HG03135 (cell line): ENCODE data around the gene SLIT3.

ENCODE experiments used
- ATAC-seq: cut with Tn5 transposase; IDR thresholded peaks from one replicate; pipeline ENCODE4 v1.9.1; 2021; ENCODE audit warnings: mild to moderate bottlenecking, moderate library complexity; ENCODE audit not compliant: unreplicated experiment

Gene SLIT3

GRCh38 chr5:169089343-169089742 is 211.6 kb downstream of the SLIT3 start:
- ATAC-seq, result no peak

- no peak for ATAC-seq
These were observed 212.8 kb downstream of the SLIT3 start for GRCh38 chr5:169088028-169088725.

- no peak for ATAC-seq
These were observed 215.3 kb downstream of the SLIT3 start for GRCh38 chr5:169085636-169086035.

GRCh38 chr5:169085212-169085611 is 215.7 kb downstream of the SLIT3 start:
- no peak for ATAC-seq

- no peak for ATAC-seq
These were observed 216.2 kb downstream of the SLIT3 start for GRCh38 chr5:169084775-169085174.

DNA sequence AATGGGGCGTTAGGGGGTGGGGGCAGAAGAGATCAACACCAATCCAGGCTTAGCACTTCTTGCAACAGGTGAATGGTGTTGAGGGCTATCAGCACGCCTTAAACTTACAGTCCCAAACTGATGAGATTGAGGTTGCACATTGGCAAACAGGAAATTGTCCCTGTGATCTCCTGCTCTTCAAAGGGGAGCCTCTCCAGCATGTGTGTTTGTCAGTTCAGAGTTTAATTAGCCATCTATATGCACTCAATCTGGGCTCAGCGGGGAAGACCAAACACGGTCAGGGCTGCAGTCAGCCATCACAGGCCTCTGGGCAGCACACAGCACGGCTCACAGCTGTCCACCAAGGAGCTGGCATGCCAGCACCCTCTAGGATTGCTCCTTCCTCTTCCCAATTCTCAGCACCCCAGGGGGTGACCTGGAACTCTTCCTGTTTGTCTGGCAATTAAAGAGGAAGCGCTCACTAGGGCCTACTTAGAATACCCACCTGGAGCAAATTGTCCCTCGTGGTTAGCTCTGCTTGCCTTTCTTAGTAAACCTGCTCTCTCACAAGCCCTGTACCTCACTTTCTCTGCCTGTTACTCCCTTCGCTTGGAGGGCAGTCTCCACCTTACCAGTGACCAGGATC is 217.4 kb downstream of the SLIT3 start:
- no peak for ATAC-seq

DNA sequence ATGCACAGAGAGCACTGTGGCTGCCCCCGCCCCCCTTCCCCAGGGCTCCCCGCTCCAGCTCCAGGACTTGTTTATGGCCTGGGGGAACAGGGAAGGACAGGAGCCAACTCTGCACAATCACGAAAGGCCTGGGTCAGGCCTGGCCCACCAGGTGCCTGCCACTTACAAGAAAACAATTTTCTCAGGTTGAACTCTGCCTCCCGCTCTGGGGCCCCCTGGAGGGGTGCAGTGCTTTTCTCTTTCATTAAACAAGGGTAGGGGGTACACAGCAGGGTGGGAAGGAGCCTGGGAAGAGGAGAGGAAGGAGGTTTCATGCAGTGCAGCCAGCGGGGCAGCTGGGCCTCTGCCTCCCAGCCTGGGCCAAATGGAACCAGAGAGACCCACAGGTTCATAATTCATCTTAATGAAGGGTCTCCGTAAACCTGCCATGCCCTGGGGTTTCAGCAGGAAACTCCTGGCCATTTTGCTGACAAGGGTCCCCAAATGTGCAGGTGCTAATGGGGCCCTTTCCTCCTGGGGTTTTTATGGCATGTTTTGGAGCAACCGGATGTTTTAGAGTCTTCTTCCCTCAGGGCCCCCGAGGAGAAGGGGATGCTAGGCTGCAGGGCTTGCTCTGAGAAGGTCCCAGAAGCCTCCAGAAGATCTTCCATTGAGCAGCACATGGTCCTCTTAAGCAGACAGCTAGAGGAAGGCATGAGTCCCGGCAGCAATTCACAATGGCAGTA is 219.8 kb downstream of the SLIT3 start:
- ATAC-seq, result no peak

DNA sequence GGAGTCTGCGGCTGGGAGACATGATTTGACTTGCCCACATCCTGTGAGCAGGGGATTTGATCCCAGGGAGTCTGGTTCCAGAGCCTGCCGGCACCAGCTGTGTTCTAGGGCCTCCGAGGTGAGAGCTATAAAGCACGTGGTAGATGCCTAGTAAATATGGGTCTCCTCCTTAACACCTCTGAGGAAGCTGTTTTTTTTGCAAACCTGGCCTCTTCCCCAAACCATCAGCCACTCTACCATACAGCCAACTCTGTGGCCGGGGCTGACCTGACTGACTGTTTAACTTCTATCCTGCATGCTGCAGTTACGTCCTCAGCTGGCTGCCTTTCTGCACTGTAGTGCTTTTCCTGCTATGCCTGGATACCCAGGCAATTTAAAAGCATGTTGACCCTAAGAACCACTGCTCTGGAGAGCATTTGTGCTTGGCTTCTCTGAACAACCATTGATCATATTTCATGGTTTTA is 220.5 kb downstream of the SLIT3 start:
- ATAC-seq, result no peak

DNA sequence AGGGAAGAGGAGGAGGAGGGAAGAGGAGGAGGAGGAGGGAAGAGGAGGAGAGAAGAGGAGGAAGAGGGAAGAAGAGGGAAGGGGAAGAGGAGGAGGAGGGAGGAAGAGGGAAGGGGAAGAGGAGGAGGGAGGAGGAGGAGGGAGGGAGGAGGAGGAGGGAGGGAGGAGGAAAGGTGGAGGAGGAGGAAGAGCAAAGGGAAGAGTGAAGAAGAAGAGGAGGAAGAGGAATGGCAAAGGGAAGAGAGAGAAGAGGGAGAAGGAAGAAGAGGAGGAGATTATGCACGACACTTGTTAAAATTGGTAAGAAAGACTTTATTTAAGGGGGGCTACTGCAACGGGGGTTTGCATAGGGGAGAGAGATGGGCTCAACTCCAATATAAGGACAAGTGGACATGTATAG is 221.2 kb downstream of the SLIT3 start:
- ATAC-seq, result no peak

DNA sequence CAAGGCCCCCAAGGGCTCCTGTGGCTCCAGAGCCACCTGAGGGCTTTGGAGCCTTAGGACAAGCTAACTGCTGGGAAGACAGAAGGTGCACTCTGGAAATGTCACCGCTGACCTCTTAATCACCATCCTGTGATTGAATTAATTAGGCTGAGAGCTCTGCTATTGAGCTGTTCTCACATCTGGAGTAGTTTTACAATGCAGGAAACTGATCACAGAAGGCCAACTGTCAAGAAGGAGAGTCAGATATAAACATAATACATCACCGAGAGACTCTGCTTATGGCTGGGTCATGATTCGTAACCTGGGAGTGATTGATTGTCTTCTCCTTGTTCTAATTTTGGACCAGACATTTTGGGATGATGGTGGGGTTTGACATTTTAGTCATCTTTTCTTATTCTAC is 226.1 kb downstream of the SLIT3 start:
- no peak for ATAC-seq

- ATAC-seq, result no peak
These were observed 228.7 kb downstream of the SLIT3 start for GRCh38 chr5:169072233-169072632.

- ATAC-seq, result no peak
These were observed 230.5 kb downstream of the SLIT3 start for GRCh38 chr5:169070413-169070812.

DNA sequence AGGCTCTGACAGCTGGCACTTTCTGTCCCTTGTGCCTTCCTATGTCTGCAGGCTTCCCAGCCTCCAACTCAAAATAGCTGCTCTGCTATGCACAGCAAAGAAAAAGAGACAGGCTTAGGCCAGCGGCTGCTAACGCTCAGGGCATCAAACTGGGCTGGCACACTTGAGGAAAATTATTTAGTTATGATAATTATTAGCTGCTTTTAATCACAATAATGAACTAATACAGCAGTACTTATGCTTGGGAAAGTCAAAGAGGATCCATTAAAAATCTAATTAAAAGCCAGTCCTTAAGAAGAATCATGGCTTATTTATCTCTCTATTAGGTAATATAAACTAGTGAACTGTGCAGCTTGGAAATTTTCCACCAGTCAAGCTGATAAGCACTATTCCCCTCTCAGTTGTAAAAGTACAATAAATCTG is 233.2 kb downstream of the SLIT3 start:
- ATAC-seq, result no peak

GRCh38 chr5:169065400-169065799 is 235.5 kb downstream of the SLIT3 start:
- ATAC-seq, result no peak

DNA sequence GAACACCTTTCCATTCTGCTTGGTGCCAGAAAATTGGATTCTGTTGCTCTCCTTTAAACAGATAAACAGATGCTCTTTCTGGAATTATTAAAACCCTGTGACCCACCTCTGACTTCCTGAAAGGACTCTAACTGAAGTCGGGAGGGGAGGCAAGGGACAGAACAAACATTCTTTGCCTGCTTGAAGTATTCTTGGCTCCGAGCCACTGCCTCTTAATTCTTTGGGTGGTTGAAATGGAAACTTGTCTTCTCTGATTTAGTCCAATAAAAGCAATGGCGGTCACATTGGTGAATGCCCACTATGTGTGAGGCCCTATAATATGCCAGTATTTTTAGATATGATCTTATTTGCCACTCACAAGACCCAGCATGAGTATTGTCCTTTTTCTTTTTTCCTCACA is 236.8 kb downstream of the SLIT3 start:
- ATAC-seq, result no peak

- no peak for ATAC-seq
These were observed 237.5 kb downstream of the SLIT3 start for GRCh38 chr5:169063316-169063953.

- no peak for ATAC-seq
These were observed 238.2 kb downstream of the SLIT3 start for GRCh38 chr5:169062690-169063089.

GRCh38 chr5:169054506-169054905 is 246.4 kb downstream of the SLIT3 start:
- no peak for ATAC-seq

DNA sequence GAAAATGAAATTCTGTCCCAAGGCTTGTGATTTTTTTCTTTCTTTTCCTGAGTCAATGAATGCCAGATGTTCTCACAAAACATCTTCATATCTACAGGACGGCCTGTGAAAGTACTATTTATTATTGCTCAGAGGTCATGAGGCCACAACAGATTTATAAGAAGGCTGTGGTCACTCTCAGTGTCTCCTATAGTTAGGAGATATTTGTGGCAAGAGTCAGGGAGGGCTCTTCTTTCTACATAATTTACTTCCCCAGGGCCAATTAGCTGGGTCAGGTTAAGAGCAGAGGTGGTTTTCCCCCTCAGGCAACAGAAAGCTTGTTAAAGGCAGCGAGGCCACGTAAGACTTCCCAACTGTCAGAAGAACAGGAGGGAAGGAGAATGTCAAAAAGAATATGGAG is 248.7 kb downstream of the SLIT3 start:
- ATAC-seq, result no peak

DNA sequence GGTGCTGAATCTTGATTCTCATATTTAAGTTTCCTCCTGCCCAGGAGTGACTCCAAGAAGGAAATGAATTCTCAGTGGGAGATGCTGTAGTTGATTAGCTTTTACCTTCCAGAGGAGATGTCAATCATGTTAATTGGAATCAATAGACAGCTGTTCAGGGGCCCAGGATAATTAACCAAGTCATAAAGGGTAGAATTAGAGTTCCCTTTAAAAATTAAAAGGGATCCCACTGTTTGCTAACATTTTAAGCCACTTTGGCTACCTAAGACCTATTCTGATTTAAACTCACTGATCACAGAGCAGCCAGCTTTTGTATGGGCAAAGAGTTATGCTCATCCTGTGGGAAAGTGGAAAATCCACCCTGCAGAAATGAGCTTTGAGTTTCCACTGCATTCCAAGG is 249.6 kb downstream of the SLIT3 start:
- no peak for ATAC-seq

DNA sequence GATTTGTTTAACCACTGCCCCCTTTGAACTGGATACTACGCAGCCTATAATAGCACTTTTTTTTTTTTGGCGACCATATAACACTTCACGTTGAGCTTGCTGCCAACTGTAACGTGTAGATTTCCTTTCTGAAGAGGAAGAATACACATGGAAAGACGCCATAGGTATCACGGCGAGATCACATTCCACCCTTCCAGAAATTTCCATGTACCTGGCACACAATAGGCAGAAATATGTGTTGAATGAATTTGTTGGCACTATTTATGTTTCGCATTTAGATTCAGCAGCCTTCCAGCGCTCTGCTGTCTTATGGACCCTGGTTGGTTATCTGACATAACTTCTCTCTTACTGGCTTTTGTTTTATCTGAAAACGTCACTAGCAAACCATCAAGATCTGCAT is 250.3 kb downstream of the SLIT3 start:
- ATAC-seq, result no peak
